ENCODE results near the gene RELN.

The RELN gene

DNA sequence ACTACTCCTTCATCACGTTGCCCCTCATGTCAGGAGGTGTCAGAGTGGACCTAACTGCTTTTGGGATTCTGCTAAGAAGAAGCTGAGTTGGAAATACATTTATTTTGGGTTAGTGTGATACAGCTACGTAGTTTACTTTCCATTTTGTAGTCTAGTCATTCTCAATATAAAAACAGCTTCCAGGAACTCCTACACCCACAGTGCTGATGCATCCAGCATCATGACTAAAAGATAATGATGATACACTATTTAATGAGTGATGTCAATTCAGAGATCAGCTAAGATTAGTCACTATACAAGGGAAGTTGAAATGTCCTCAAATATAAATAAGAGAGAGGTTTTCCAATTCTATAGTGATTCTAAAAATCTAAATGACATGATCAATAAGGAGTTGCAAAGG lies 279.2 kb downstream of the RELN start:
- TF ChIP-seq POLR2A (IDR thresholded peaks at IDR 0.05; ENCODE audit: extremely low read depth, insufficient read length) (no peak), MYC (IDR thresholded peaks at IDR 0.05; ENCODE audit: low read depth, low read length) (no peak)
- TF ChIP-seq, protein P1, sequence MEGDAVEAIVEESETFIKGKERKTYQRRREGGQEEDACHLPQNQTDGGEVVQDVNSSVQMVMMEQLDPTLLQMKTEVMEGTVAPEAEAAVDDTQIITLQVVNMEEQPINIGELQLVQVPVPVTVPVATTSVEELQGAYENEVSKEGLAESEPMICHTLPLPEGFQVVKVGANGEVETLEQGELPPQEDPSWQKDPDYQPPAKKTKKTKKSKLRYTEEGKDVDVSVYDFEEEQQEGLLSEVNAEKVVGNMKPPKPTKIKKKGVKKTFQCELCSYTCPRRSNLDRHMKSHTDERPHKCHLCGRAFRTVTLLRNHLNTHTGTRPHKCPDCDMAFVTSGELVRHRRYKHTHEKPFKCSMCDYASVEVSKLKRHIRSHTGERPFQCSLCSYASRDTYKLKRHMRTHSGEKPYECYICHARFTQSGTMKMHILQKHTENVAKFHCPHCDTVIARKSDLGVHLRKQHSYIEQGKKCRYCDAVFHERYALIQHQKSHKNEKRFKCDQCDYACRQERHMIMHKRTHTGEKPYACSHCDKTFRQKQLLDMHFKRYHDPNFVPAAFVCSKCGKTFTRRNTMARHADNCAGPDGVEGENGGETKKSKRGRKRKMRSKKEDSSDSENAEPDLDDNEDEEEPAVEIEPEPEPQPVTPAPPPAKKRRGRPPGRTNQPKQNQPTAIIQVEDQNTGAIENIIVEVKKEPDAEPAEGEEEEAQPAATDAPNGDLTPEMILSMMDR (IDR thresholded peaks at IDR 0.05; ENCODE audit: low read depth, low read length) = no peak
- TF ChIP-seq, protein P2, sequence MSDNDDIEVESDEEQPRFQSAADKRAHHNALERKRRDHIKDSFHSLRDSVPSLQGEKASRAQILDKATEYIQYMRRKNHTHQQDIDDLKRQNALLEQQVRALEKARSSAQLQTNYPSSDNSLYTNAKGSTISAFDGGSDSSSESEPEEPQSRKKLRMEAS (IDR thresholded peaks at IDR 0.05; ENCODE audit: low read depth, low read length) = no peak
- no peak overlapping the region for H3K4me3 ChIP-seq (ENCODE audit: low read depth, low read length)
- DNase-seq (ENCODE audit: low read depth) = no peak

DNA sequence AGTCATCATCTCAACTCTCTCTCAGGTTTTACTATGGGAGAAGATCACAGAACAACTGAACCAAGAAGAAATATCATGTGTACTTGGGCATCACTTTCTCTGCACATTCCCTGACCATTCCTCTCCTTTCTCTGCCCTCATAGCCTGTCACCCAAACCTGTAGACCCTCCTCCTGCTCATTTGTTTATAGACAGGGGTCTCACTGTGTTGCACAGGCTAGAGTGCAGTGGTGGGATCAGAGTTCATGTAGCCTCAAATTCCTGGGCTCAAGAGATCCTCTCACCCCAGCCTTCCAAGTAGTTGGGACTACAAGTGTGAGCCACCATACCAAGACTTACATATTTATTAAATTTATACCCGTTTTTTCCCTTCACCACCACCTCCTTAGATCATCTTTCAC lies 282.7 kb downstream of the RELN start:
- DNase-seq (ENCODE audit: low read depth) = no peak
- no peak overlapping the region for H3K4me3 ChIP-seq (ENCODE audit: low read depth, low read length)
- TF ChIP-seq MYC (IDR thresholded peaks at IDR 0.05; ENCODE audit: low read depth, low read length) = no peak
- no peak for TF ChIP-seq POLR2A (IDR thresholded peaks at IDR 0.05; ENCODE audit: extremely low read depth, insufficient read length)
- TF ChIP-seq, protein P1 (IDR thresholded peaks at IDR 0.05; ENCODE audit: low read depth, low read length) = no peak
- TF ChIP-seq, protein P2 (IDR thresholded peaks at IDR 0.05; ENCODE audit: low read depth, low read length) = no peak

DNA sequence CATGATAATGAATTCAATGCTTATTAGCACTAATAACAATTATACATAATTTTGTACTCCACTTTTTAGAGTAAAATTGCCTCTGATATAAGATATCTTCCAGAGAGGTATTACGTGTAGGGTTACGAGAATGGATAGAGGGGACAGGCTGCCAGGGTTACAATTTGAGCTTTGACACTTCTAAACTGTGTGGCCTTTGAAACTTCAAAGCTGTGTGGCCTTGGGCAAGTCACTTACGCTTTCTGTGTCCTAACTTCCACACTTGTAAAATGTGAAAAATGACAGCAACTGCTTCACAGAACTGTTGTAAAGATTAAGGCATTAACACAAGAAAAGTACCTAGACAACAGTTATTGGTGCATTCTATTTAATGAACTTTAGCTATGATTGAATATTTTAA lies 283.9 kb downstream of the RELN start:
- H3K4me3 ChIP-seq (ENCODE audit: low read depth, low read length) = no peak overlapping the region
- no peak for DNase-seq (ENCODE audit: low read depth)

DNA sequence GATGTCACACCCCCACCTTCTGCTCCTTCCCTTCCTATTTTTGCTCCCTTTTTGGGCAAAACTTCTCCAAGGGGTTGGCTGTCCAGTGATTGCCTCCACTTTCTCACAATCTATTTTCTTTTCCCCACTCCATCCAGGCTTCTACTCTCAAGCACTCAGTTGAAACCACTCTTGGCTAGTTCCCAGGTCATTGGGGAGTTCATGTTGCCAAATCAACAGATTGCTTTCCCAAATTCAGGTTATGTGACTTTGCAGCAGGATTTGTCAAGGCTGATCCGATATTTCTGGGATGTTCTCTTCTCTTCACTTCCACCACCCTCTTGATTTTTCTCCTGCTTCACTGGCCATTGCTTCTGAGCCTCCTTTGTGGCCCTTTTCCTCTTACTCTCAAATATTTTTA lies 284.8 kb downstream of the RELN start:
- no peak overlapping the region for H3K4me3 ChIP-seq (ENCODE audit: low read depth, low read length)
- no peak for DNase-seq (ENCODE audit: low read depth)
- no peak for TF ChIP-seq MYC (IDR thresholded peaks at IDR 0.05; ENCODE audit: low read depth, low read length)
- TF ChIP-seq, protein P1 (IDR thresholded peaks at IDR 0.05; ENCODE audit: low read depth, low read length) = no peak
- no peak for TF ChIP-seq POLR2A (IDR thresholded peaks at IDR 0.05; ENCODE audit: extremely low read depth, insufficient read length)
- TF ChIP-seq, protein P2 (IDR thresholded peaks at IDR 0.05; ENCODE audit: low read depth, low read length) = no peak

More for the DNA sequence above, 283.9 kb downstream of the RELN start:
- TF ChIP-seq, protein P1 (IDR thresholded peaks at IDR 0.05; ENCODE audit: low read depth, low read length) = no peak
- no peak for TF ChIP-seq MYC (IDR thresholded peaks at IDR 0.05; ENCODE audit: low read depth, low read length)
- TF ChIP-seq POLR2A (IDR thresholded peaks at IDR 0.05; ENCODE audit: extremely low read depth, insufficient read length) = no peak
- TF ChIP-seq, protein P2 (IDR thresholded peaks at IDR 0.05; ENCODE audit: low read depth, low read length) = no peak

DNA sequence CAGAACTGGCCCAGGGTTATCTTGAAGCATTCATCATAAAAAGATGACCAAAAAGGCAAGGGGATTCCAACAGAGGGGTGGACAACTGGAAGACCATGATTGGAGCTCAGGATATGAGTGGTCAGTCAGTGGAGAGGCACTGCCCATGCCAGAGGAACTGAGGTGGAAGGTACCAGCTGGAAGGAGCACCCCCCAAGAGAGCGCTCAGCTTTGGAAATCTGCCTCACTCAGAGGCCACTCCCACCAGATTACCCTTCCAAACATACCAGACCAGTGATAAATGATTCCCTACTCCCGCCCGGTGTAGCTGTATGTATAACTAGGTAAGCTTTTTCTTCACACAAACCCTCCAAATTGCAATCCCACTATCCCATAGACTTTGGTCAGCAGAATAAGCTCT lies 286.5 kb downstream of the RELN start:
- TF ChIP-seq, protein P1 (IDR thresholded peaks at IDR 0.05; ENCODE audit: low read depth, low read length) = no peak
- TF ChIP-seq MYC (IDR thresholded peaks at IDR 0.05; ENCODE audit: low read depth, low read length) = no peak
- no peak for TF ChIP-seq POLR2A (IDR thresholded peaks at IDR 0.05; ENCODE audit: extremely low read depth, insufficient read length)
- TF ChIP-seq, protein P2 (IDR thresholded peaks at IDR 0.05; ENCODE audit: low read depth, low read length) = no peak
- DNase-seq (ENCODE audit: low read depth) = no peak
- no peak overlapping the region for H3K4me3 ChIP-seq (ENCODE audit: low read depth, low read length)

DNA sequence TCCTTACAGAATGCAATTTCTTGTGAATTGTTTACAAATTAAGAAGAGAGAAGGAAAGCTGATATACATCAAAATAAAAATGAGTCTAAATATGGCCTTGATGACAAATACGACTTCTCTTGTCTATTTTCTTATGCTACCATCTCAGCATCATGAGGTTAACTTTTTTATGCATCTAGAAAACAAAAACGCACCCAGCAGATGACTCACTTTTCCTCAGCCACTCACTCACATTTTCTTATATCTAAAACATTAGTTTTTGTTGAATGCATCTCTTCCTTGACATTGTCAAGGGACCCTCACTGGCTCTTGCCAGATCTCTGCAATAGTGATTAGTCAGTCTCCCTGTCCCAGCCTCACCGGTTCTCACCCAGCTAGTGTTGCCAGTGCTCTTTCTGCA lies 287.0 kb downstream of the RELN start:
- no peak for DNase-seq (ENCODE audit: low read depth)
- TF ChIP-seq, protein P2 (IDR thresholded peaks at IDR 0.05; ENCODE audit: low read depth, low read length) = no peak
- TF ChIP-seq MYC (IDR thresholded peaks at IDR 0.05; ENCODE audit: low read depth, low read length) (no peak), POLR2A (IDR thresholded peaks at IDR 0.05; ENCODE audit: extremely low read depth, insufficient read length) (no peak)
- TF ChIP-seq, protein P1 (IDR thresholded peaks at IDR 0.05; ENCODE audit: low read depth, low read length) = no peak
- no peak overlapping the region for H3K4me3 ChIP-seq (ENCODE audit: low read depth, low read length)
